Suppressor macrophage treated with lipopolysaccharide for 1 hour (primary cell): ENCODE measurements around the gene TUBE1.
"Not testable (repeated sequence)": the region's sequence is repeated elsewhere in the genome, so short reads cannot be mapped to it uniquely, and the experiment has no call there.

Experiments used
- DNase-seq, 3 donors: peaks; one replicate each; pipeline ENCODE4 v3.0.0-alpha.2; 2020 to 2022

Gene TUBE1, protein sequence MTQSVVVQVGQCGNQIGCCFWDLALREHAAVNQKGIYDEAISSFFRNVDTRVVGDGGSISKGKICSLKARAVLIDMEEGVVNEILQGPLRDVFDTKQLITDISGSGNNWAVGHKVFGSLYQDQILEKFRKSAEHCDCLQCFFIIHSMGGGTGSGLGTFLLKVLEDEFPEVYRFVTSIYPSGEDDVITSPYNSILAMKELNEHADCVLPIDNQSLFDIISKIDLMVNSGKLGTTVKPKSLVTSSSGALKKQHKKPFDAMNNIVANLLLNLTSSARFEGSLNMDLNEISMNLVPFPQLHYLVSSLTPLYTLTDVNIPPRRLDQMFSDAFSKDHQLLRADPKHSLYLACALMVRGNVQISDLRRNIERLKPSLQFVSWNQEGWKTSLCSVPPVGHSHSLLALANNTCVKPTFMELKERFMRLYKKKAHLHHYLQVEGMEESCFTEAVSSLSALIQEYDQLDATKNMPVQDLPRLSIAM

DNA sequence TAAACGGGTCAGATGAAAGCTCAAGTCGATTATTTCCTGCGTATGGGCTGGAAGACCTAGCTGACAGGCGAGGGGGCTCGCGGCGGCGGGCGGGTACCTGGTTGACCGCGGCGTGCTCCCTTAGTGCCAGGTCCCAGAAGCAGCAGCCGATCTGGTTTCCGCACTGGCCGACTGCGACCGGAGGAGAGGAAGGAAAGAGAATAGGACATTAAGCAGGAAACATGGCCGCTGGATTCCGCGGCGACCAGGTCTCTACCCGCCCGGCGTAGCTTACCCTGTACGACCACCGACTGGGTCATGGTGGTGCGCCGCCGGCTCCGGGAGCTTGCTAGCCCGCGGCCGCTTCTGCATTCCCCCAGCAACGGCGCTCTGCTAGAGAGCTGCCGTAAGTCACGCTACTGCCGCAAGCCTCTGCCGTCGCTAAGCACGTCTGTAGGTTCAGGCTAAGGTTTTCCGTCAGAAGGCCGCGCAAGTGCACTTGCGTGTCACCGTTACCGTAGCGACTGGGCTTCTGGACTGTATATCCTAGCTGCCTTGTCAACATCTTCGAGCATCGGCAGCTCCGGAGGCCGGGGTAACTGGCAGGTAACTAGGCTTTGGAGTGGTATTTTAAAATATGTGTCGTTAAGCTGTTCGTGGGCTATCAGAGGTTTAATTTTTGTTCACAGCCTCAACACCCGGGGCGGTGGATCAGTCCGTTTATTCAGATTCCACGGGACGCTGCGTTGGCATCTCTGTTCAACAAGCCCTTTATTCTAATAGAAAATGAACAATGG lies at the start of gene TUBE1, which contains the start of gene FAM229B:
TUBE1 (minus strand) TSS at position 347 of the 776 bp plus-strand sequence; CDS start at position 299, 48 bp downstream.
FAM229B (plus strand) TSS at position 456 of the 776 bp plus-strand sequence. CDS start 11,693 bp downstream, outside the sequence.
- peak; percentile 95 to 96 (median 95) for DNase-seq

DNA sequence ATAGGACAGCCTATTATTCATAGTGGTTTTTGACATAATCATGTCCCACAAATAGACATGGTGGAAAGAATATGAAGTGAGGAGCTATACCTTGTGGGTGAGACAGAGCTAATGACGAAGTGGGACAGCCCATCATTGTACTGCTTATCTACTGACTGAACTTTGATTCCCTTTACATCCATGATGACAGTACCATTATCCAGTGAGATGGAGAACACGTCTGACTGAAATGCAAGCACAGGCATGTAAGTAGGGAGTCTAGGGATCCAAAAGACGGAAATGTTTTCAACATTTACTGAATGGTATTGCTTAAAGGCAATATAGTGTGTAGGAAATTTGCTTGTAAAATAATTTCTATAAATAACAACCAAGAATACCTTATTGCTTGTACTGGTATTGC lies 43.6 kb upstream of the TUBE1 start:
- DNase-seq = no peak

DNA sequence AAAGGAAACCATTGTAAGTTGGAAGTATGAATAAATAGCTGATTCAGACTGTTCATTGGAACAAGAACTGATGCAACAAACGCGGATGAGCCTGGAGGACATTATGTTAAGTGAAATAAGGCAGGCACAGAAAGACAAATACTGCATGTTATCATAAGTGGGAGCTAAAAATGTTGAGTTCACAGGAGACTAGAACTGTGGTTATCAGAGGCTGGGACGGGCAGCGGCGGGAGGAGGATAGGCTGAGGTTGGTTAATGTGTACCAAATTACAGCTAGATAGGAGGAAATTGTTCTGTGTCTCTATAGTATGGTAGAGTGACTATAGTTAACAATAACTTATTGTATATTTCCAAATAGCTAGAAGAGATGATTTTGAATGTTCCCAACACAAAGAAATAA lies 40.9 kb upstream of the TUBE1 start:
- DNase-seq = no peak

DNA sequence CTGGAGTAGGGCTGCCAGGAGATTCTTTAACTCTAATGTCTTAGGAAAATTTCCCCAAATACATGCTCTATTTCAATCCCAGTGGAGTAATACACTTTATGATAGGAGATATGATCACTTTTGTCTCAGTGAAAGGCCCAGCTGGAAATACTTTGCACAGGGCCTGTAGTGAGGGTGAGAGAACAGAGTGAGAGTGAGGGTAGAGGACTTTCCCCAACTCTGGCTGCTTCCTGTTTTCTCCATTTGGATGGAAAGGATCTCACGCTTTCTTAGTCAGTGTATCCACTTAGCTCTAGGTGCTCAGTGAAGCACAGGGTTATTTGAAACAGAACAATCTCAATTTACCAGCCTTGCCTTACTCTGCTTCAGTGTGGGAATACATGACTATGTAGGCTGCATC lies 36.7 kb upstream of the TUBE1 start:
- peak; percentile 52 to 67 (median 54) for DNase-seq

DNA sequence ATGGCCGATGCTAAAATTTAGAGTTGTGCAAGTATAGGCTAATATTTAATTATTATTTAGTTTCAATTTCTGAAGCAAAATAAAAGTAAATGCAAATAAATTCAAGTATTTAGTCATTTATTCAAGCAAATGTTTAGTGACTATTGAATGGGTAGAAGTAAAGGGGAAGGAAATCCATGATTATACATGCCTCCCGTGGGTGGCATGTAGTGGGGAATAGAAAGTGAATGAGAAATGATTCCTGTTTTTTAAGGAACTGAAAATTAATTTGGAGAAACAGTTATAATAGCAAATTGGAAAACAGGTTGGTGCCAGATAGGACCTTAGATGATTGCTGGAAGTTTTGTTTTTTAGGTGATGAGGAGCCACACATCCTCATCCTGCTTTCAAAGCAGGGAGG lies 35.5 kb upstream of the TUBE1 start:
- peak; percentile 81 to 93 (median 91) for DNase-seq

DNA sequence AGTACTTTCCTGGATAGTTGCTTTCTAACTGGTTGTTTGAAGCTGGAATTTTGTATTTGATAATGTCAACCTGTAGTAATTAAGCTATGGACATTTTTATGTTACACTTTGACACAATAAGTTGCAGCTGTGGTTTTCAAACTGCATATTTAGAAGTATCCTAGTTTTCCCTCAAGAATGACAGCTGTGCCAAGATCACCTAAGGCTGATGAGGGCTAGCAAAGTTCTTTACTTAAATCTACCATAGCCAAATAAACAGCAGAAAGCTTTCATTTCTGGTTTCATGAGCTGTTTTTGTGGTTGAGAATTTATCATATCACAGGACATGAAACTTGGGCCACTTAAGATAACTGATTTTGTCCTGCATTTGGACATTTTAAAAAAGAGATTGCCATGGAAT lies 30.8 kb upstream of the TUBE1 start:
- no peak for DNase-seq

DNA sequence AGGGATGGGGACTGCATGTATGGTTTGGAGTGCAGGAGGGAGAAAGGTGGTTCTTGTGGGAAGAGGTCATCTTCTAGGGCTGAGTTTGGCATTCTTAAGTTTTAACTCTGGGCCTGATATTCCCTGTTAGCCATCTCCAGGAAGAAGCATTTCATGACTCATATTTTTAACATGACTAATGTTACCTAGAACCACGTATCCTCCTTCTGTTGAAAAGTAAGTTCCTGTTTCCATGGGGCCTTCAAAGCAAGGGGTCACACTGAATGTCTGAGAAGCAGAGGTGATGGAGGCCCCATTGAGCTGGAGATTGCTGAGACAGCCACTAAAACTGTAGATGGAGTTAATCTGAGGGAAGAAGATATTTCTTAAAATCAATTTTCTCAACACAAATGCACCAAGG lies 30.3 kb upstream of the TUBE1 start:
- DNase-seq = peak in 2 of 3 donors; percentile 30 to 35

DNA sequence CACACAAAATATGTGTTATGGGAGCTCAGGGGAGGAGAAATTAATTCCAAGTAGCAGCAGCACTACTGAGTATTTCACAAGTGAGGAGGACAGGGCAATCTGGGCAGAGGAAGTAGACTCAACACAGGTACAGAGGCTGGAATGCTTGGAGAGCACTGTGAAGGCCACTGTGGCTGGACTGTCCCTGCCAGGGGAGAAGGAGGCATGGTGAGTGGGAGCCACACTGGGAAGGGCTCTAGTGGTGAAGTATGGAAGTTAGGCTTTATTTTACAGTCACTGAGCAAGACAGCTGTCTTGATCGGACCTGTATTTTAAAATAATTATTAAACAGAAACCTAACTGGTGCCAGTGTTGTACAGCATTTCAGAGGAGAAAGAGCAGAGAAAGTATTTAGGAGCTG lies 28.9 kb upstream of the TUBE1 start:
- peak in 1 of 3 donors; percentile 17 for DNase-seq

DNA sequence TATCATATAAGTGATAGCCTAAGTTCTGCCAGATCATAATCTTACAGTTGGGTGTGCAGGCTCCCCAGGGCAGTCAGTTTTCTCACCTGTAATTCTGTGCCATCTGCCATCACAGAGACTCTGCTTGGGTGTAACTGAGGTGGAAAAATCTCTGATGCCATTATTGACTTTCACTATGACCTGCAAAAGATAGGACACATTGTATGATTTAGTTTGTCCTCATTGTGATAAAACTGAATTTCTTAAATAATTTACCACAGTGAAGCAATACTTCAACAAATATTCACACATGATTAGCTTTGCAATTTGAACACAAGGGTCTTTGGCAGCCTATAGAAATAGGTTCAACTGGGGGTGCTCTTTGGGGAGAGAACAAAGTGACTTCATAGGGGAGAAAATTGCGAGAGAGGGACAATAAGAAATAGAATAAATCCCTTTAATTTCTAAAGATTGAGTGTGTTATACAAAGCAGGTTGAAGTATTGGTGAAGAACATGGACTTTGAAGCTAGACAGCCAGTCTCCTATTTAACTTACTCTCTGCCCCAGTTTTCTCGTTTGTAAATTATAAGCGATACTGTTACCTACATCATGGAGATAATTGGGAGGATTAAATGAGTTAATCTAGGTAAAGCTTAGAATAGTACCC lies 27.4 kb upstream of the TUBE1 start:
- no peak for DNase-seq

DNA sequence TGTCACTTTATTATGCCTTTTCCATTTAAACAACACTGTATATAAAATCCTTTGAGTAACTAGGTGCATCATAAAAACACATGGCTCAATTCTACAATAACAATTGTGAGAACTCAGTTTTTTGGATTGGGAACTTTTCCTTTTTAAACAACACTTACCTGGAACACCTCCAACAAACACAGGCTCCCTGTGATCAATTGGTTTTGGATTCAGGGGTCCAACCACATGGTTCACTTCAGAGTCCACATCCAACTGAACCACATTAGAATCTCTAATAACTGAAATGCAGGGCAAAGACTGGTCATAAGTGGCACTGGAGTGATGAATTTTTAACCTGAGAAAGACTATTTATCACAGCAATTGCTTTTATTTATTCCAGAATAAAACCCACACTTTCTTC lies 26.6 kb upstream of the TUBE1 start:
- no peak for DNase-seq

DNA sequence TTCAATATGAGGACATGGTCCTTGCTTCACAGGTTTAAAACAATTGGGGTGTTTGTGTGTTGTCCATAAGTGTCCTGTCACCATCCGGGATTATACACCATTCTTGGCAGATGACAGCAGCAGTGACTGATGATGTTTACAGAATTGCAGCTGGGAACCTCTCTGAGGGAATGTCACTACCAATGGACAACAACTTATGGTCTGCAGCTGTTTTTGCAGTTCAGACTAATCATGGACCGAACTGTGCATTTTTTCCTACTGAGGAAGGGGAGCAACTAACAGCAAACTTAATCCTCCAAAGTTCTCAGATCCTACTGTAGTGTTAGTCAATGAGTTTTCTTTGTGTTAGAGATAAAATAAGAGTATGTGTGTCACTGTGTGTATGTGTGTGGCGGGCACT lies 26.1 kb upstream of the TUBE1 start:
- DNase-seq = no peak

DNA sequence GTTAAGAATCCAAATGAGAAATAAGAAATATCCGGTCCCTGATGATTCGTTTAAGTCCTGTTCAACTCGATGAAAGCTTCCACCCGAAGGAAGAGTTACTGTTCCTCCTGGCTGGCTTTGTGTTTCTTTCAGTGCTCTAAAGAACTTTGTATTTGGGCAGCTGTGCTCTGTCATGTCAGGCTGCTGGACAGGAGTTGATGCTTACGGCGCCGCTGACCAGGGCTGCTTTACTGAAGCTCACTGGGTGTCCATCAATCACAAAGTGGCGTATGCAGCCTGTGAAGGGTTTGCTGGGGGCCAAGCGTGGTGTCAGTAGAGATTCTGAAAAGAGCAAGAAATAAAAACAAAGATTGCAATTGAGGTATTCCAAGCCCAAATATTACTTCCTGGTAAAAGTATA lies 22.0 kb upstream of the TUBE1 start:
- no peak for DNase-seq

DNA sequence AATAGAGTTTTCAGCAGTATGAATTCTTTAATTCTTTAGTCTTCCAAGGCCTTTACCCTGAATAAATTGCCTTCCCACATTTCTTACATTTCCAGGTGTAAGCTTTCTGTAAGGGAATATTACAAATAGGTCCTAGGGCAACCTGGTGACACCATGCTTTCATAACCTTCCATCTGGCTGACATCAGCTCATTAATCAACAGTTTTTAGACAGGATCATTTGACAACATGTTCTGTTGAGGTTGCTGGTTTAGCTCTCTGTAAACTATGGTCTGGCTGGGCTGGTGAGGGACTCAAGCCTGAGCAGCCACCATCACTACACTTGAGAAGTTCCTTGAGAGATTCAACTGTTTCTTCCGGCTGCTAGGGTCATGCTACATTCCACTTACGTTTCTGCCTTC lies 19.3 kb upstream of the TUBE1 start:
- no peak for DNase-seq

DNA sequence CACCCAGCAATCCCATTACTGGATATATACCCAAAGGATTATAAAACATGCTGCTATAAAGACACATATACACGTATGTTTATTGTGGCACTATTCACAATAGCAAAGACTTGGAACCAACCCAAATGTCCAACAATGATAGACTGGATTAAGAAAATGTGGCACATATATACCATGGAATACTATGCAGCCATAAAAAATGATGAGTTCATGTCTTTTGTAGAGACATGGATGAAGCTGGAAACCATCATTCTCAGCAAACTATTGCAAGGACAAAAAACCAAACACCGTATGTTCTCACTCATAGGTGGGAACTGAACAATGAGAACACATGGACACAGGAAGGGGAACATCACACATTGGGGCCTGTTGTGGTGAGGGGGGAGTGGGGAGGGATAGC lies 18.7 kb upstream of the TUBE1 start:
- not testable (repeated sequence) for DNase-seq

DNA sequence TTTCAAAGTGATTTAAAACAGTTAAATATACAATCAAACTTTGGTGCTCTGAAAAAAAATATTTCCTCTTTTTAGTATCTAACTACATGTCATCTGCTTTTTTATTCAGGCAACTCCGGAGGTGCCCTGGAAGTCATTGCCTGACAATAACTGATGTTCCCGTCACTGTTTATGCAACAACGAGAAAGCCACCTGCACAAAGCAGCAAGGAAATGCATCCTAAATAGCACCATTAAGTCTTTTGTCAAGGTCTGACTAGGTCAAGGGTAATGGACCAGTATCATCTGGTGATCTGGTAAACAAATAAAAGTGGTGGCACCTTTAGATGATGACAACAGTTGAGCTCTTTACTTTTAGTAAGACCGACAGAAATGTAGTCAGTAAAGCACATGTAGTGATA lies 13.3 kb upstream of the TUBE1 start:
- DNase-seq = no peak

DNA sequence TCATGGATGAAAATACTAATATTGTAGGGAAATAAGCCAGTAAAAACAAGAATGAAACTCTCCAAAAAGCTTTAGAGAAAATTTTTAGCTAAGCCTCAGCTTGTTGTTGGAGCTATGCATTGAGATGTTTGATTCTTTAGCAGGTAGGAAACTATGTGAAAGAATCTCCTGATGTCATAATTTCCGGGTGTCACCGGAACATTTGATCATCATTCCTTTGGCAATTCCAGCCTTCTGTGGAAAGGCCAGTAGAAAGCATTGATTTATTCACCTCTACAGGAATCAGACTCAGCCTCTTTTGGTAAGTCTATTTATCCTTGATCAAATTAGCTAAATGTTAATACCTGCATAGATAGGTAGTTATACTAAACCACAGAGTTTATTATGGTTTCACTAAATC lies 9.6 kb upstream of the TUBE1 start:
- DNase-seq = no peak

DNA sequence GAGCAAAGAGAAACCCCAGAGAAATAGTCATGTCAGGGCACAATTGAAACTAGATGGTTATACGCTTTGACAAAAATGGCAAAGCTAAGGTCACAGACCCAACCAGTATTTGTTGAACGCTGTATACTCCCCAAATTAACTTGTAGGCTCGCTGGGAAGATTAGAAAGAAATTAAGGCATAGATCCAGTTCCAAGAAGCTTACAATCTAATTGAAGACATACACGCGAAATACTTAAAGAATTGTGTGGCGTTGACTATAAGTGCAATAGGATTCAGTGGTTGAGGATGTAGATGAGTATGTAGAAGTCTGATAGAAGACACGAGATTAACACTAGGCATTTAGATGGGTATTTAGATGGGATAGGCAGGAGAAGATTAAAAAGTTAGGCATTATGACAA lies 634 bp upstream of the TUBE1 start:
- no peak for DNase-seq

DNA sequence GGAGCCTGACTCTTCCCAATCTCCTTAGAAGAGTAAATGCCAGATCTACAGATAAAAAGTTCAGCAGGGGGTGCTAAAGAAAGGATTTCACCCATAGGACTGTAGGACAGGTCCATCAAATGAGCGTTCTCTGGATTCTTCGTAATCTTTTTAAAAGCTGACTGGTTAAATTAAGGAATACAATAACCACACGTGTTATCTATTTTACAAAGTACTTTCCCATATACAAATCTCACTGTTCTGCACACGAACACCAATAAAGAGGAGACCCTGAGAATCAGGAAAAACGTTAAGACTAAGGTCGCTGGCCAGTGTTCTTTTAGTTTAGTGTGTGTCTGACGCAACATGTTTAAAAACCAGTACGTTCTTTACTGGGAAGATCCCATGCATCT lies 542 bp downstream of the TUBE1 start:
- peak; percentile 61 to 71 (median 65) for DNase-seq

DNA sequence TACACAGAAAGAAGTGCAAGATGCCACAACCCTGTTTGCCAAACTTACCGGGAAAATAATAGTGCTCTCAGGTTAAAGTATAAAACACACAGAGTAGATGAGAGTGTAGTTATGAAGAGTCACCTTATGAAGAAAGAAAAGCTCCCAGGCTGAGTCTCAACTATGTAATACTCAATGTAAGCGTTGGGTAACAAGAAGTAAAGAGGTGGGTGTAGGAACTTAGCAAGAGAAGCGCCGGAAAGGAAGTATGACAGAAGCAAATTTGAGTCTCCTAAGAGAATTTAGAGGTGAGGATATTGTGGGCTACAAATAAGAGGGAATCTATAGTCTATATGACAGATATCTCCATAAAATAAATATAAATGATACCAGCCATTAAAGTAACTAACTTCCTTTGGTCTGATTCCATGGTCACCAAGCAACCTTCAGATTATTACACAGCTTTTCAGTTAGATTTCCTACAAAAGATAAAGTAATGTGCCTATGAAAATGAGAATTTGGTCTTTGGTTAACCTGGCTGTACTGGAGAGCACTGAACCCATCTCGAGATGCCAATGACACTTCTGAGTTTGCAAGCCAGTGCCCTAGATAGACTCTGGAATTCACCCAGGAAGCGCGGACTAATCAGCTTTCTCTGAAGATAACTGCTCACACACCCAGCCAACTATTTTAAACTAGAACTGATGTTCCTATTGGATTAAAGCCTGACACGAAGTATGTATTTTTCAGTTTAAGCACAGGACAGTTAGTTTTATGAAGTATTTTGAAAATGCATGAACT lies 1.8 kb downstream of the TUBE1 start:
- DNase-seq = peak; percentile 41 to 52 (median 50)

DNA sequence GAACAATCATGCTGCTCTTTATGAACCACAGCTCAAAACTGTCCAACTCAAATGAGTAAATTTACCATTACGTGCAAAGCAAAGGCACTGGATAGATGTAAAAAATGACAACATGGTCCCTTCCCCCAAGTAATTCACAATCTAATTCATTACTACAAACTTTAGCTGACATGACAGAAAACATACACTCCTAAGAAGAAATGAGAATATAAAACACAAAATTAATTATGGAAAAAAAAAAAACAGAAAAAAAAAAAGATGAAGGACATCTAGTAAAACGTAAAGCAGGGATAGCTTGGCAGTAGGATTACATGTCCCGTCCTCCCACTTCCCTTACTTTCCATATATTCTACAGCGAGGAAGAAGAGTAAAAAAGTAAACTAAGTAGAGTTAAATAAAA lies 5.7 kb downstream of the TUBE1 start:
- DNase-seq = no peak

DNA sequence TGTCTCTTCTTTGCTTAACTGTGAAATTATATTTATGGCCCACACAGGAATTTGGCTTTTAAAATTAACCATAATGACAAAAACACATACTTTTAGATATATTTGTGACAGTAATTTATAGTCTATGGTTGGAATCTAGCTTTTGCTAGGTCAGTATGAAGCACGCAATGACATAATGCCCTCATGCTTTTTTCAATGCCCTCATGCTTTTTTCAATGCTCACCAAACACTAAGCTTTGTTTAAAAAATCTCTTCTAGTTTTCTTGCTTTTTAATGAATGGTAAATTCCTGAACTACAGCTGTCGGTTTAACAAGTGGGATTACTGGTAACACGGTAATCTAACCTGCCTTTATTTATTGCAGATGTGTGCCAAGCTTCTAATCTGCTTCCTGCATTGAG lies 20.7 kb downstream of the TUBE1 start:
- DNase-seq = no peak

DNA sequence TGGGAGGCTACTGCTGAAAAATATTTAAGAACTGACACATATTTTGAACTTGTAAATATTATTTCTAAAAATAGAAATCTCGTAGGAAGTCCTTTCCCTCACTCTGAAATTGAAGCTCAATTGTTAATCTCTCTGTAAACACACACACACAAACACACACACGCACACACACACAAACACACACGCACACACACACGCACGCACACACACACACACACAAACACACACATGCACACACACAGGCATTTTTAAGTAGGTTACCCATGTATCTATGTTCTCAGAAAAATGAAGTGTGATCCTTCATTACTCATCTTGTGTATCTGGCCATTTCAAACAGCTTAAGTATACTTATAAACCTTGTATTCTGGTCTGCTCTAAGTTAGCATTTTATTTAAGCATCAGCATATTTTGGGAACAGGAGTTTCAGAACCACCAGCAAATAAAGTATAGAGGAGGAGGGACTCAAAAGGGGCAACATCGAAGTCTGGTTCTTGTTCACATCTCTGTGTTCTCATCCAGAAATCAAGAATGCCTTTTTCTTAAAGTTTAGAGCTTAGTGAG lies 21.8 kb downstream of the TUBE1 start:
- DNase-seq = no peak
